K562 (cell line): ENCODE data around the gene RBMS3. TPM values are rescaled to one million over a fixed set of nuclear protein-coding genes. Genes with fewer than 3 reads are reported as not detected.

Source experiments
- ATAC-seq: fragments of 200-7000 bp; cut with Tn5 transposase; 3 replicates; pipeline ENCODE4 v1.9.1; 2020; ENCODE audit warnings: moderate library complexity
- BruUV-seq: library from RNA; stranded (reverse); fragments of 400-500 nt; replicated peaks from 2 replicates; lab custom pipeline; 2021; lab: Mats Ljungman, UMichigan
- CTCF ChIA-PET: fragments of 300-600 bp; formaldehyde crosslinking; extraction: SDS; loops from one replicate; lab custom pipeline; 2021; ENCODE audit warnings: low intra/inter-chr PET ratio; lab: Yijun Ruan, JAX
- POLR2A ChIA-PET: fragments of 300-600, 350-650 bp; sonication (Branson Sonifier 250); formaldehyde crosslinking; extraction: SDS; loops from one replicate; lab custom pipeline; 2021; ENCODE audit warnings: antibody characterized with exemption, inconsistent platforms; lab: Yijun Ruan, JAX
- DNase-seq, 4 experiments: peaks; one replicate each; pipeline versions ENCODE4 v3.0.0 to v3.0.0-alpha.2; 2011 to 2018; ENCODE audit warnings: low spot score in 3 of 4, mixed read lengths in 3 of 4; ENCODE audit errors: extremely low read depth in 1 of 4
- FAIRE-seq: peaks from 2 replicates; lab custom pipeline; 2011; peaks lifted over from hg19 to GRCh38; lab: Jason Lieb, UNC
- H2AFZ ChIP-seq: 2 replicates; pipeline ENCODE4 v1.6.0; 2011; ENCODE audit warnings: low read depth, low read length, control low read depth, inconsistent platforms
- H3K27ac ChIP-seq: fragments of 200-600 bp; 3 replicates; pipeline ENCODE4 v1.8.0; 2011; ENCODE audit warnings: low read depth, mild to moderate bottlenecking, control low read depth, inconsistent platforms, low read length, moderate library complexity, mixed read lengths; ENCODE audit errors: extremely low read depth
- H3K27me3 ChIP-seq, 2 experiments: fragments of 300-600 bp in 1 of 2; 2 replicates in 1 of 2; 3 replicates in 1 of 2; pipeline versions ENCODE4 v1.6.0 to v1.8.0; 2011; ENCODE audit warnings: inconsistent platforms in 2 of 2, low read length in 2 of 2, mild to moderate bottlenecking in 1 of 2, mixed read lengths in 1 of 2, moderate library complexity in 1 of 2; ENCODE audit not compliant: control insufficient read depth in 2 of 2, insufficient read depth in 2 of 2
- H3K36me3 ChIP-seq: fragments of 300-600 bp; 3 replicates; pipeline ENCODE4 v1.8.0; 2011; ENCODE audit warnings: mild to moderate bottlenecking, low read length, inconsistent platforms; ENCODE audit not compliant: control insufficient read depth, insufficient read depth
- H3K4me1 ChIP-seq, 2 experiments: fragments of 200-600 bp in 1 of 2; replicated peaks in 1 of 2; 2 replicates in 1 of 2; 3 replicates in 1 of 2; pipeline versions ENCODE4 v1.5.1 to v1.8.0; 2011; ENCODE audit warnings: inconsistent platforms in 2 of 2, low read length in 2 of 2, mild to moderate bottlenecking in 1 of 2, mixed read lengths in 1 of 2, moderate library complexity in 1 of 2; ENCODE audit not compliant: control insufficient read depth in 2 of 2, insufficient read depth in 2 of 2
- H3K4me2 ChIP-seq: 2 replicates; pipeline ENCODE4 v1.6.1; 2011; ENCODE audit warnings: low read length, control low read depth, inconsistent platforms, mixed read lengths; ENCODE audit not compliant: insufficient read depth
- H3K4me3 ChIP-seq: fragments of 200-600 bp; sonication (generic), shearing (Covaris generic); 2 replicates; pipeline ENCODE4 v1.5.1; 2016; ENCODE audit warnings: control low read depth, inconsistent platforms
- H3K79me2 ChIP-seq: fragments of 200-600 bp; 3 replicates; pipeline ENCODE4 v1.8.0; 2011; ENCODE audit warnings: low read length, inconsistent platforms; ENCODE audit not compliant: control insufficient read depth, insufficient read depth
- H3K9ac ChIP-seq, 2 experiments: 2 replicates each; pipeline versions ENCODE4 v1.6.0 to v1.6.1; 2011; ENCODE audit warnings: low read depth in 2 of 2, low read length in 2 of 2, control low read depth in 1 of 2, inconsistent platforms in 1 of 2, mild to moderate bottlenecking in 1 of 2, mixed read lengths in 1 of 2; ENCODE audit not compliant: insufficient read depth in 1 of 2
- H3K9me1 ChIP-seq: one replicate; pipeline ENCODE4 v1.6.0; 2011; ENCODE audit warnings: inconsistent platforms, mild to moderate bottlenecking, low read length, moderate library complexity; ENCODE audit not compliant: control insufficient read depth, insufficient read depth
- H3K9me3 ChIP-seq: replicated peaks from 2 replicates; pipeline ENCODE4 v1.5.1; 2011; ENCODE audit warnings: low read depth, low read length, inconsistent platforms; ENCODE audit not compliant: control insufficient read depth, insufficient read depth
- H4K20me1 ChIP-seq: replicated peaks from 2 replicates; pipeline ENCODE4 v1.6.1; 2011; ENCODE audit warnings: low read length, inconsistent platforms, mixed read lengths; ENCODE audit not compliant: control insufficient read depth, insufficient read depth
- ETV6 ChIP-seq, 3 experiments: fragments of 150-350 bp in 1 of 3; sonication (generic) in 1 of 3; formaldehyde crosslinking in 1 of 3; IDR thresholded peaks; 2 replicates each; pipeline versions ENCODE4 v1.6.1 to v1.8.0; 2014 to 2022; ENCODE audit warnings: borderline replicate concordance in 2 of 3, low read depth in 2 of 3, antibody characterized with exemption in 1 of 3, low read length in 1 of 3, mild to moderate bottlenecking in 1 of 3, missing genetic modification reagents in 1 of 3
- FOXK2 ChIP-seq, 2 experiments: fragments of 450-650 bp; IDR thresholded peaks in 1 of 2; conservative IDR thresholded peaks in 1 of 2; 2 replicates each; pipeline ENCODE4 v1.6.1; 2016; ENCODE audit warnings: low read depth in 2 of 2, mild to moderate bottlenecking in 1 of 2
- ILF3 ChIP-seq: fragments of 450-650 bp; IDR thresholded peaks from 2 replicates; pipeline ENCODE4 v1.6.1; 2018; ENCODE audit warnings: antibody characterized with exemption, mild to moderate bottlenecking, moderate library complexity, borderline replicate concordance
- L3MBTL2 ChIP-seq: fragments of 450-650 bp; IDR thresholded peaks from 2 replicates; pipeline ENCODE4 v1.6.1; 2016; ENCODE audit warnings: mild to moderate bottlenecking, moderate library complexity
- LCOR ChIP-seq: sonication (generic); formaldehyde crosslinking; IDR thresholded peaks from 2 replicates; pipeline ENCODE4 v1.8.0; 2022; ENCODE audit warnings: mild to moderate bottlenecking, missing genetic modification reagents
- NFRKB ChIP-seq: fragments of 450-650 bp; IDR thresholded peaks from 2 replicates; pipeline ENCODE4 v1.6.1; 2016; ENCODE audit warnings: low read depth
- PREB ChIP-seq: sonication (generic); formaldehyde crosslinking; IDR thresholded peaks from 2 replicates; pipeline ENCODE4 v1.8.1; 2023; ENCODE audit warnings: mild to moderate bottlenecking, missing genetic modification reagents
- RBFOX2 ChIP-seq: fragments of 200-400 bp; formaldehyde crosslinking; IDR thresholded peaks from 2 replicates; pipeline ENCODE4 v1.6.1; 2017; ENCODE audit warnings: low read depth, mild to moderate bottlenecking, low read length, moderate library complexity
- RBM25 ChIP-seq: fragments of 200-400 bp; formaldehyde crosslinking; IDR thresholded peaks from 2 replicates; pipeline ENCODE4 v1.6.1; 2018; ENCODE audit warnings: low read length, low read depth, moderate library complexity; ENCODE audit not compliant: severe bottlenecking
- SETDB1 ChIP-seq: IDR thresholded peaks from one replicate; pipeline ENCODE4 v1.6.1; 2012; ENCODE audit warnings: low read length, control low read depth, inconsistent platforms
- SUPT5H ChIP-seq: fragments of 450-650 bp; IDR thresholded peaks from 2 replicates; pipeline ENCODE4 v1.6.1; 2016
- TAL1 ChIP-seq: fragments of 450-650 bp; IDR thresholded peaks from 2 replicates; pipeline ENCODE4 v1.6.1; 2016; ENCODE audit warnings: mild to moderate bottlenecking
- ZBTB49 ChIP-seq: sonication (generic); formaldehyde crosslinking; IDR thresholded peaks from 2 replicates; pipeline ENCODE4 v1.8.0; 2022; ENCODE audit warnings: missing genetic modification reagents, mild to moderate bottlenecking, borderline replicate concordance
- ZFP1 ChIP-seq: fragments of 450-650 bp; formaldehyde crosslinking; IDR thresholded peaks from 2 replicates; pipeline ENCODE4 v1.4.0; 2020; ENCODE audit warnings: mild to moderate bottlenecking, mixed read lengths
- ZNF668 ChIP-seq: fragments of 250-450 bp; sonication (Bioruptor Pico); IDR thresholded peaks from 2 replicates; pipeline ENCODE4 v1.8.0; 2022; ENCODE audit warnings: mild to moderate bottlenecking, inconsistent platforms
- ZNF830 ChIP-seq: fragments of 250-450 bp; sonication (Bioruptor Pico); IDR thresholded peaks from 2 replicates; pipeline ENCODE4 v1.5.0; 2021; ENCODE audit warnings: mild to moderate bottlenecking
- WGBS: fragments of 100-300 bp; shearing (Covaris generic); methylation state at CpG from one replicate; pipeline ENCODE4 v1.1.6; 2016; ENCODE audit warnings: low coverage, mixed read lengths; ENCODE audit not compliant: insufficient coverage; ENCODE audit errors: missing lambda C conversion rate; 5-methylcytosine and 5-hydroxymethylcytosine counted together
- in situ Hi-C: fragments of 300-500 bp; cut with MboI; formaldehyde crosslinking; loops from 4 replicates; pipeline ENCODE4 v1.15.0; 2018; ENCODE audit warnings: inconsistent platforms, mixed read lengths
- intact Hi-C: fragments of 100-400 bp; cut with micrococcal nuclease; formaldehyde crosslinking; loops from 2 replicates; pipeline ENCODE4 v1.14.2; 2022
- polyA plus RNA-seq, 8 experiments: library from polyadenylated mRNA; depleted of rRNA in 4 of 8; stranded (reverse) in 5 of 8; unstranded in 3 of 8; fragments of >200 nt; fragmentation: Nextera tagmentation in 2 of 8; fragmentation: Illumina TruSeq in 1 of 8; extraction: Ambion mirVana in 2 of 8; extraction: Trizol in 1 of 8; gene quantifications; 2 replicates each; pipeline versions ENCODE4 v1.2.1 to v1.2.3, GENCODE V29; 2011 to 2014; ENCODE audit warnings: inconsistent platforms in 1 of 8, missing spikeins in 1 of 8
- total RNA-seq, 7 experiments: library from RNA; depleted of rRNA in 6 of 7; stranded (reverse); fragments of >200 nt in 6 of 7; fragmentation: Illumina TruSeq in 2 of 7; extraction: Trizol in 2 of 7; gene quantifications; 2 replicates each; pipeline versions ENCODE4 v1.2.1 to v1.2.3, GENCODE V29; 2011 to 2021; ENCODE audit warnings: low replicate concordance in 1 of 7
- TF ChIP-seq, protein P1 (sequence below): sonication (generic); formaldehyde crosslinking; IDR thresholded peaks from 2 replicates; pipeline ENCODE4 v1.8.1; 2023; ENCODE audit warnings: mild to moderate bottlenecking, missing genetic modification reagents

RBMS3 gene
- total and polyA plus RNA-seq, 9 of the 15 experiments (the other 6 are each of a cell fraction or from before 2014, with no cell fraction given) = 0.20 TPM; not detected in 8

- TF ChIP-seq, protein P1, sequence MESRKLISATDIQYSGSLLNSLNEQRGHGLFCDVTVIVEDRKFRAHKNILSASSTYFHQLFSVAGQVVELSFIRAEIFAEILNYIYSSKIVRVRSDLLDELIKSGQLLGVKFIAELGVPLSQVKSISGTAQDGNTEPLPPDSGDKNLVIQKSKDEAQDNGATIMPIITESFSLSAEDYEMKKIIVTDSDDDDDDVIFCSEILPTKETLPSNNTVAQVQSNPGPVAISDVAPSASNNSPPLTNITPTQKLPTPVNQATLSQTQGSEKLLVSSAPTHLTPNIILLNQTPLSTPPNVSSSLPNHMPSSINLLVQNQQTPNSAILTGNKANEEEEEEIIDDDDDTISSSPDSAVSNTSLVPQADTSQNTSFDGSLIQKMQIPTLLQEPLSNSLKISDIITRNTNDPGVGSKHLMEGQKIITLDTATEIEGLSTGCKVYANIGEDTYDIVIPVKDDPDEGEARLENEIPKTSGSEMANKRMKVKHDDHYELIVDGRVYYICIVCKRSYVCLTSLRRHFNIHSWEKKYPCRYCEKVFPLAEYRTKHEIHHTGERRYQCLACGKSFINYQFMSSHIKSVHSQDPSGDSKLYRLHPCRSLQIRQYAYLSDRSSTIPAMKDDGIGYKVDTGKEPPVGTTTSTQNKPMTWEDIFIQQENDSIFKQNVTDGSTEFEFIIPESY (CRISPR knock-in tag) = no peak
- TF ChIP-seq ZBTB49 (CRISPR knock-in tag) (no peak), ETV6 (IDR thresholded peaks at IDR 0.05; ENCODE audit: borderline replicate concordance in 1 of 2, low read depth in 2 of 2, low read length in 1 of 2) (no peak), ETV6 (CRISPR knock-in tag; IDR thresholded peaks at IDR 0.05; ENCODE audit: borderline replicate concordance) (no peak), FOXK2 (conservative IDR thresholded peaks at IDR 0.05 in 1 of 2, IDR thresholded peaks at IDR 0.05 in 1 of 2; ENCODE audit: low read depth in 2 of 2) (no peak)
Observed at GRCh38 chr3:29892976-29893554, 612.2 kb downstream of the RBMS3 start (continued).

GRCh38 chr3:29896856-29897255, 616.0 kb downstream of the RBMS3 start:
- Histone ChIP-seq H3K9ac (no peak overlapping the region), H3K4me2 (no peak overlapping the region), H3K4me3 (no peak overlapping the region), H4K20me1 (no peaks in the 10 kb centered on the region), H3K79me2 (no peaks in the 10 kb centered on the region), H3K9me3 (no peaks in the 10 kb centered on the region; the same call in 1 of the 2 replicates), H3K27ac (no peak overlapping the region), H3K36me3 (no peaks in the 10 kb centered on the region), H3K27me3 (no peaks in the 10 kb centered on the region), H2AFZ (no peak overlapping the region), H3K9me1 (no peaks in the 10 kb centered on the region), H3K4me1 (no peaks in the 10 kb centered on the region)
- no peak for DNase-seq
- POLR2A ChIA-PET = no interaction called here
- intact Hi-C loops (no loop called here), in situ Hi-C loops (no loop called here)
- CTCF ChIA-PET = no interaction called here
- ATAC-seq = no peak
- WGBS = 5% methylated on average over 3 of the region's 3 CpGs
- FAIRE-seq = no peak
- BruUV-seq = no TSS peak
- TF ChIP-seq ILF3 (no peak), TAL1 (no peak), ZNF830 (CRISPR knock-in tag) (no peak), ZNF668 (CRISPR knock-in tag) (no peak), RBFOX2 (no peak), SETDB1 (no peak), PREB (CRISPR knock-in tag) (no peak), RBM25 (no peak), NFRKB (no peak), ZFP1 (CRISPR knock-in tag) (no peak), L3MBTL2 (no peak), LCOR (CRISPR knock-in tag) (no peak), SUPT5H (no peak)
